H1 (cell line): Measurements from ENCODE around the gene ANKRD17. TPM values are rescaled to one million over a fixed set of nuclear protein-coding genes. Genes with fewer than 3 reads are reported as not detected.

ENCODE experiments used
- CTCF ChIA-PET: fragments of 300-600 bp; sonication (Branson Sonifier 250); formaldehyde crosslinking; loops from one replicate; lab custom pipeline; 2021; ENCODE audit not compliant: partially characterized antibody; lab: Charles Lee
- POLR2A ChIA-PET: fragments of 300-600 bp; sonication (Branson Sonifier 250); formaldehyde crosslinking; loops from one replicate; lab custom pipeline; 2021; ENCODE audit warnings: inconsistent platforms; ENCODE audit not compliant: partially characterized antibody; lab: Charles Lee
- DNase-seq, 2 experiments: peaks; one replicate each; pipeline versions ENCODE4 v3.0.0 to v3.0.0-alpha.2; 2010 to 2022; ENCODE audit warnings: low spot score in 2 of 2, low read depth in 1 of 2, mixed read lengths in 1 of 2
- FAIRE-seq: peaks from 2 replicates; lab custom pipeline; 2011; peaks lifted over from hg19 to GRCh38; lab: Jason Lieb, UNC
- H2AFZ ChIP-seq: 2 replicates; pipeline ENCODE4 v1.8.1; 2012; ENCODE audit warnings: low read length, inconsistent platforms
- H2AK5ac ChIP-seq: 2 replicates; pipeline ENCODE4 v1.6.1; 2013; ENCODE audit warnings: low read depth, low read length
- H2BK120ac ChIP-seq: replicated peaks from 2 replicates; pipeline ENCODE3; 2013; ENCODE audit warnings: low read depth, low read length, inconsistent platforms
- H2BK12ac ChIP-seq: 2 replicates; pipeline ENCODE4 v1.6.1; 2013; ENCODE audit warnings: low read depth, low read length
- H2BK15ac ChIP-seq: 2 replicates; pipeline ENCODE4 v1.6.1; 2013; ENCODE audit warnings: low read length
- H2BK20ac ChIP-seq: 2 replicates; pipeline ENCODE4 v1.6.1; 2013; ENCODE audit warnings: low read length
- H2BK5ac ChIP-seq: 2 replicates; pipeline ENCODE4 v1.6.1; 2013; ENCODE audit warnings: low read depth, low read length
- H3K14ac ChIP-seq: 2 replicates; pipeline ENCODE4 v1.6.1; 2013; ENCODE audit warnings: inconsistent platforms; ENCODE audit not compliant: insufficient read length
- H3K18ac ChIP-seq: 2 replicates; pipeline ENCODE4 v1.6.1; 2013; ENCODE audit warnings: low read length; ENCODE audit errors: extremely low read depth
- H3K23ac ChIP-seq: 2 replicates; pipeline ENCODE4 v1.6.1; 2013; ENCODE audit warnings: inconsistent platforms; ENCODE audit not compliant: insufficient read length
- H3K23me2 ChIP-seq: 2 replicates; pipeline ENCODE4 v1.6.1; 2013; ENCODE audit warnings: low read depth, low read length
- H3K27ac ChIP-seq: 2 replicates; pipeline ENCODE4 v1.6.1; 2011; ENCODE audit warnings: low read depth, low read length, inconsistent platforms
- H3K27me3 ChIP-seq, 4 experiments: replicated peaks in 1 of 4; 1 replicate in 1 of 4; 2 replicates in 3 of 4; pipeline versions ENCODE4 v1.6.1 to v1.8.1; 2011 to 2013; ENCODE audit warnings: low read length in 3 of 4, mild to moderate bottlenecking in 3 of 4, inconsistent platforms in 2 of 4, mixed read lengths in 2 of 4, moderate library complexity in 1 of 4; ENCODE audit not compliant: control insufficient read depth in 3 of 4, insufficient read depth in 3 of 4; ENCODE audit errors: extremely low read depth in 1 of 4
- H3K36me3 ChIP-seq, 4 experiments: 2 replicates each; pipeline versions ENCODE4 v1.6.1 to v1.8.1; 2011 to 2013; ENCODE audit warnings: mild to moderate bottlenecking in 4 of 4, low read length in 3 of 4, moderate library complexity in 2 of 4, control low read depth in 1 of 4, inconsistent platforms in 1 of 4; ENCODE audit not compliant: insufficient read depth in 4 of 4, control insufficient read depth in 2 of 4
- H3K4ac ChIP-seq: replicated peaks from 2 replicates; pipeline ENCODE3; 2013; ENCODE audit warnings: low read length, low read depth, mixed read lengths, inconsistent platforms; ENCODE audit not compliant: insufficient read length
- H3K4me1 ChIP-seq, 4 experiments: replicated peaks in 1 of 4; 1 replicate in 1 of 4; 2 replicates in 3 of 4; pipeline versions ENCODE4 v1.6.1 to v1.8.1; 2011 to 2013; ENCODE audit warnings: low read length in 3 of 4, inconsistent platforms in 2 of 4, mixed read lengths in 1 of 4; ENCODE audit not compliant: insufficient read depth in 4 of 4, control insufficient read depth in 3 of 4
- H3K4me2 ChIP-seq, 2 experiments: 2 replicates each; pipeline versions ENCODE4 v1.6.1 to v1.8.1; 2011 to 2013; ENCODE audit warnings: low read depth in 2 of 2, low read length in 2 of 2, control low read depth in 1 of 2, inconsistent platforms in 1 of 2, mild to moderate bottlenecking in 1 of 2; ENCODE audit not compliant: insufficient read depth in 1 of 2
- H3K4me3 ChIP-seq, 4 experiments: fragments of 200-600, 300-600 bp in 1 of 4; sonication (generic), shearing (Covaris generic), sonication (Bioruptor Twin) in 1 of 4; 2 replicates each; pipeline versions ENCODE4 v1.5.1 to v1.8.1; 2011 to 2016; ENCODE audit warnings: low read length in 4 of 4, low read depth in 3 of 4, control low read depth in 2 of 4, inconsistent platforms in 2 of 4, mild to moderate bottlenecking in 2 of 4, mixed read lengths in 1 of 4, moderate library complexity in 1 of 4; ENCODE audit not compliant: insufficient read depth in 2 of 4; ENCODE audit errors: extremely low read depth in 1 of 4
- H3K56ac ChIP-seq: replicated peaks from 2 replicates; pipeline ENCODE3; 2013; ENCODE audit warnings: low read depth, mild to moderate bottlenecking, mixed read lengths, low read length, inconsistent platforms; ENCODE audit not compliant: insufficient read length
- H3K79me1 ChIP-seq: 2 replicates; pipeline ENCODE4 v1.6.1; 2013; ENCODE audit warnings: low read depth, low read length, control low read depth
- H3K79me2 ChIP-seq, 2 experiments: 2 replicates each; pipeline versions ENCODE4 v1.6.1 to v1.8.1; 2012 to 2013; ENCODE audit warnings: low read length in 2 of 2, mild to moderate bottlenecking in 2 of 2, inconsistent platforms in 1 of 2; ENCODE audit not compliant: insufficient read depth in 2 of 2, control insufficient read depth in 1 of 2
- H3K9ac ChIP-seq, 4 experiments: replicated peaks in 1 of 4; 1 replicate in 1 of 4; 2 replicates in 3 of 4; pipeline versions ENCODE4 v1.6.1 to v1.8.1; 2011 to 2013; ENCODE audit warnings: low read depth in 3 of 4, low read length in 3 of 4, control low read depth in 2 of 4, mild to moderate bottlenecking in 2 of 4, moderate library complexity in 2 of 4, inconsistent platforms in 1 of 4; ENCODE audit errors: extremely low read depth in 1 of 4
- H3K9me3 ChIP-seq, 2 experiments: 2 replicates each; pipeline versions ENCODE4 v1.6.1 to v1.8.1; 2012 to 2013; ENCODE audit warnings: mild to moderate bottlenecking in 2 of 2, moderate library complexity in 2 of 2, control low read depth in 1 of 2, inconsistent platforms in 1 of 2, low read depth in 1 of 2, low read length in 1 of 2, mixed read lengths in 1 of 2; ENCODE audit not compliant: insufficient read depth in 2 of 2
- H4K20me1 ChIP-seq, 2 experiments: replicated peaks in 1 of 2; 2 replicates each; pipeline versions ENCODE3 to v1.8.1; 2011 to 2013; ENCODE audit warnings: inconsistent platforms in 2 of 2, low read length in 2 of 2, mild to moderate bottlenecking in 1 of 2; ENCODE audit not compliant: insufficient read depth in 2 of 2, control insufficient read depth in 1 of 2
- H4K5ac ChIP-seq: 2 replicates; pipeline ENCODE4 v1.6.1; 2013; ENCODE audit warnings: low read length, low read depth, mixed read lengths, inconsistent platforms; ENCODE audit not compliant: insufficient read length
- H4K8ac ChIP-seq: 2 replicates; pipeline ENCODE4 v1.8.0; 2013; ENCODE audit warnings: mild to moderate bottlenecking, moderate library complexity, low read length, inconsistent platforms; ENCODE audit not compliant: insufficient read depth; ENCODE audit errors: extremely low read depth
- H4K91ac ChIP-seq: replicated peaks from 2 replicates; pipeline ENCODE3; 2013; ENCODE audit warnings: low read length, mixed read lengths, inconsistent platforms; ENCODE audit not compliant: insufficient read length
- EGR1 ChIP-seq: IDR thresholded peaks from 2 replicates; pipeline ENCODE4 v1.6.1; 2011; ENCODE audit warnings: low read depth, low read length, borderline replicate concordance
- RFX5 ChIP-seq: IDR thresholded peaks from 2 replicates; pipeline ENCODE4 v1.6.1; 2011; ENCODE audit warnings: low read depth, low read length, improper control_type of control experiment, borderline replicate concordance
- WGBS, 2 experiments: shearing (Covaris generic) in 1 of 2; methylation state at CpG; one replicate each; pipeline versions ENCODE4 v1.1.6 to v1.1.7; 2013 to 2015; ENCODE audit warnings: low lambda C conversion rate in 2 of 2, mixed read lengths in 2 of 2, inconsistent platforms in 1 of 2, low coverage in 1 of 2, missing lambda C conversion rate in 1 of 2; ENCODE audit not compliant: insufficient replicate concordance in 2 of 2, insufficient coverage in 1 of 2, insufficient read length in 1 of 2; ENCODE audit errors: extremely low coverage in 1 of 2, missing lambda C conversion rate in 1 of 2; 5-methylcytosine and 5-hydroxymethylcytosine counted together
- polyA plus RNA-seq, 7 experiments: library from polyadenylated mRNA; depleted of rRNA in 3 of 7; stranded (reverse) in 5 of 7; unstranded in 2 of 7; fragments of >200 nt in 5 of 7; fragments of 200-250 nt in 2 of 7; gene quantifications; 1 replicate in 5 of 7; 2 replicates in 1 of 7; 4 replicates in 1 of 7; pipeline versions ENCODE4 v1.2.1 to v1.2.3, GENCODE V29; 2011 to 2013; ENCODE audit warnings: missing spikeins in 2 of 7, mixed read lengths in 2 of 7
- total RNA-seq: library from RNA; stranded (reverse); fragmentation: NEBNext Ultra II Directional; extraction: Animal tissue kit (Norgen Biotek cat#: 25700); gene quantifications from 2 replicates; pipeline ENCODE4 v1.2.1, GENCODE V29; 2021

The ANKRD17 gene
- total and polyA plus RNA-seq, 2 of the 8 experiments (the other 6 are each of a cell fraction or from before 2014, with no cell fraction given), result 42.4 to 93.7 TPM

DNA sequence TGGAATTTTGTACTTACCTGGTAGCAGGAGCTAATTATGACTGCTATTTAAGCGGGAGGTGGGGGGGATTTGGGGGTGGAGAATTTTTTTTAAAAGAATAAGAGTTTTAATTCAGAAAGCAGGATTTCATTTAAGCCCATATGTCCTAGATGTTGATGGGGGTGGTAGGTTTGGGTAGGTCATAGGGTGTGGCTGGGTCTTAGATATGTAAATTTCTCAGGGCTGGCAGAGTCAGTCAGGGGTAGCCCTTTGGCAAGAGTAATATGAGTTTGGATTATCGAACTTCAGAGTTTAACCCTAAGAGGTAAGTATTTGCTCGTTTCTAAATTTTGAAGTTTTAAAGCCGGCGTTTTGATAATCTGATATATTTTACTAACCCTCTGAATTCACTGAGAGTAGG lies 153.9 kb downstream of the ANKRD17 start:
- H4K5ac ChIP-seq, result no peak overlapping the region
- DNase-seq, result no peak
- H3K79me1 ChIP-seq, result no peaks in the 10 kb centered on the region
- CTCF ChIA-PET, result interaction anchor here (0.7 to 0.9 kb wide), 2 partner anchors 16 to 24 kb away, joined by 4 read pairs; no protein-coding TSS in a partner anchor
- H3K4me2 ChIP-seq, result no peak overlapping the region
- H3K23ac ChIP-seq, result no peak overlapping the region
- H3K4me1 ChIP-seq, result peaks cover 0 to 6% (median 0%) of the 10 kb centered on the region in 4 experiments; a peak in 1 of 7 replicates
- H3K27me3 ChIP-seq, result no peaks in the 10 kb centered on the region
- 90 to 100% methylated on average over 1 to 5 of the region's 5 CpGs for WGBS, 2 experiments
- H3K27ac ChIP-seq, result no peak overlapping the region
- H2BK12ac ChIP-seq, result no peak overlapping the region
- H3K36me3 ChIP-seq, result peaks cover 0 to 36% (median 18%) of the 10 kb centered on the region in 4 experiments; a peak in 7 of 8 replicates
- no peak overlapping the region for H3K56ac ChIP-seq
- no peak overlapping the region for H4K91ac ChIP-seq
- no peak overlapping the region for H2BK5ac ChIP-seq
- POLR2A ChIA-PET, result no interaction called here
- no peaks in the 10 kb centered on the region for H3K23me2 ChIP-seq
- no peak overlapping the region for H2AFZ ChIP-seq
- no peak overlapping the region for H3K4ac ChIP-seq
- H3K18ac ChIP-seq, result no peak overlapping the region
- TF ChIP-seq RFX5 (no peak), EGR1 (no peak)
- H2AK5ac ChIP-seq, result no peak overlapping the region
- H4K8ac ChIP-seq, result no peak overlapping the region
- no peak overlapping the region for H2BK20ac ChIP-seq
- H4K20me1 ChIP-seq, result peaks cover 0 to 2% of the 10 kb centered on the region in 2 experiments
- H3K9me3 ChIP-seq, result no peaks in the 10 kb centered on the region
- H2BK120ac ChIP-seq, result no peak overlapping the region
- no peak overlapping the region for H3K14ac ChIP-seq
- FAIRE-seq, result no peak
- H3K79me2 ChIP-seq, result no peaks in the 10 kb centered on the region
- H3K9ac ChIP-seq, result no peak overlapping the region
- H2BK15ac ChIP-seq, result no peak overlapping the region
- H3K4me3 ChIP-seq, result no peak overlapping the region
